ENCODE data around the gene NAP1L4.

Gene NAP1L4

GRCh38 chr11:2958251-2958650 is 33.9 kb downstream of the NAP1L4 start:
- TF ChIP-seq CTCF (IDR thresholded peaks at IDR 0.05; ENCODE audit: low read depth, low read length): no peak
- no peak overlapping the region for H3K4me3 ChIP-seq (ENCODE audit: low read depth, low read length)

- TF ChIP-seq CTCF (IDR thresholded peaks at IDR 0.05; ENCODE audit: low read depth, low read length): no peak
- H3K4me3 ChIP-seq (ENCODE audit: low read depth, low read length): no peak overlapping the region
These were observed 36.1 kb downstream of the NAP1L4 start for GRCh38 chr11:2955906-2956476.

- TF ChIP-seq CTCF (IDR thresholded peaks at IDR 0.05; ENCODE audit: low read depth, low read length): no peak
- H3K4me3 ChIP-seq (ENCODE audit: low read depth, low read length): no peak overlapping the region
These were observed 37.9 kb downstream of the NAP1L4 start for GRCh38 chr11:2954263-2954662.

GRCh38 chr11:2952290-2952689 is 39.8 kb downstream of the NAP1L4 start:
- TF ChIP-seq CTCF (IDR thresholded peaks at IDR 0.05; ENCODE audit: low read depth, low read length): no peak
- H3K4me3 ChIP-seq (ENCODE audit: low read depth, low read length): no peak overlapping the region

GRCh38 chr11:2951231-2952110 is 40.7 kb downstream of the NAP1L4 start:
- no peak overlapping the region for H3K4me3 ChIP-seq (ENCODE audit: low read depth, low read length)
- TF ChIP-seq CTCF (IDR thresholded peaks at IDR 0.05; ENCODE audit: low read depth, low read length): no peak

- TF ChIP-seq CTCF (IDR thresholded peaks at IDR 0.05; ENCODE audit: low read depth, low read length): no peak
- no peak overlapping the region for H3K4me3 ChIP-seq (ENCODE audit: low read depth, low read length)
These were observed 41.3 kb downstream of the NAP1L4 start for GRCh38 chr11:2950825-2951224.

- TF ChIP-seq CTCF (IDR thresholded peaks at IDR 0.05; ENCODE audit: low read depth, low read length): no peak
These were observed 42.2 kb downstream of the NAP1L4 start for GRCh38 chr11:2949920-2950319.

More at GRCh38 chr11:2949920-2950319, 42.2 kb downstream of the NAP1L4 start:
- H3K4me3 ChIP-seq (ENCODE audit: low read depth, low read length): no peak overlapping the region

Data from WI38 (cell line).